HG03025 (cell line): Measurements from ENCODE around the gene PCGF5.
"Not testable (repeated sequence)": the region's sequence is repeated elsewhere in the genome, so short reads cannot be mapped to it uniquely, and the experiment has no call there.

Experiments used
- ATAC-seq: cut with Tn5 transposase; IDR thresholded peaks from one replicate; pipeline ENCODE4 v1.9.1; 2021; ENCODE audit warnings: mild to moderate bottlenecking, moderate library complexity; ENCODE audit not compliant: unreplicated experiment, low FRiP score

PCGF5 gene

DNA sequence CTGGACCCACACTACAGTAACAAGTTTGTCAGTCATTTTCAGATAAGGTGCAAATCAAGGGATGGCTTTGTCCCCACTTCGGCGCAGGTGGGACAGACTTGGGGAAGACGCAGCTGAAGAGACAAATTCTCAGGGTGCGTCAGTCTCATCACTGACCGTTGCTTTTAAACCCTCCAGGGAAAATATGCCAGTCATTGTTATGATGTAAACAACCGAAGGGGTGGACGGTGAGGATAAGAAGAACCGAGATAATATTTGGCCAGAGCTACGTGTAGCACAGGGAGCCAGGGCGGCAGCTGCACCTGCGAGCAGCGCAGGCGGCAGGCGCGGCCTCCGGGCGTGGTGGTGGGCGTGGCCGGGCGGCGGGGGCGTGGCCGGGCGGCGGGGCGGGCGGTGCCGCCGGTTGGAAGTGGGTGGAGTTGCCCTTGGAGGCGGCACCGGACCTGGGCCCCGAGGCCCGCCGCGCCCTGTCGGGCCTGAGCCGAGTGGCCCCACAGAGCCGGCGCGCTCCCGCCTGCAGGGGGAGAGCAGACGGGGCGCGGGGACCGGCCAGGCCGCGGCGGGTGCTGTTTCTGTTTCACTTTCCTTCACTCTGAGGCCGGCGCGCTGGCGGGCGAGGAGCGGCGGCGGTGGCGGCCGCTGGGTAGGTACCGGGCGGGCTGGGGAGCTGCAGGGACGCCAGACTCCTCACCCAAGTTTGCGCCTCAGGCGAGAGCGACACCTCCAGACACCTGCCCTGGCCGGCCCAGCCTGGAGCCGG is at the start of gene PCGF5:
Gene PCGF5, plus strand, starts transcription at position 470 of the 760 bp plus-strand sequence. CDS start 2,209 bp downstream, outside the sequence.
- ATAC-seq, result peak; percentile 91

DNA sequence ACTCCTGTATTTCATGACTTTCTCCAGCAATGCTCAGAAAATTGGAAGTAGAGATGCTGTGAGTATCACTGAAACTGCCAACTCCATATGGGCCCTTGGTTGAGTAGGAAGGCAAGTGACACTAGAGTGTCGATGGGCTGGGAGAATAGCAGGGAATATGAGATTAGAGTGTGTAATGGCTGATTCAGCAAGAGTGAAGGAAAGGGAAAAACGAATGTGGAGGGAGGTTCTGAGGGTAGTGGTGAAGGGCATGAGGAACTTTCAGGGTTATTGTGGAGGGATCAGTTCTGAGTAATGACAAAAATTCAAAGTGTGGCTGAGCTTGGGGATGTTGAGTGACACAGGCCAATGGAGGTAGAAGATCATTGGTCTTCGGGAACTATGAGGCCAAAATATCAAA is 49.0 kb upstream of the PCGF5 start:
- ATAC-seq, result no peak

- no peak for ATAC-seq
Measured at GRCh38 chr10:91172348-91172747, 48.1 kb upstream of the PCGF5 start.

GRCh38 chr10:91185239-91185875 is 35.1 kb upstream of the PCGF5 start:
- no peak for ATAC-seq

DNA sequence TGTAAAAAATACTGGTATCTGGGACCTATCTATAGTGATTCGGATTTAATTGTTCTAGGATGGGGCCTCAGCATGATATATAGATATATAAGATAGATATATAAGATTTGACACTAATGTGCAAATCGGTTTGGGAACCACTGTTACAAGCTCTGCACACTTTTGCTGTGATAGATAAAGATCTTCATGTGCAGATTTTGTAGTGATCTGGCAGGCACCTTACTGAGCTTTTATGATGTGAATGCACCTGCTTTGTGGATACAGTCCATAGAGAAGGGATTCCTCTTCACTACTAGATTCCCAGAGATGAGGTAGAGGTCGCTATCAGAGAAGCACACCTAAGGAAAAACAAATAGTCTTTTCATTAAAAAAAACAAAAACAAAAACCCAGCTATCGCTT is 33.3 kb upstream of the PCGF5 start:
- no peak for ATAC-seq

DNA sequence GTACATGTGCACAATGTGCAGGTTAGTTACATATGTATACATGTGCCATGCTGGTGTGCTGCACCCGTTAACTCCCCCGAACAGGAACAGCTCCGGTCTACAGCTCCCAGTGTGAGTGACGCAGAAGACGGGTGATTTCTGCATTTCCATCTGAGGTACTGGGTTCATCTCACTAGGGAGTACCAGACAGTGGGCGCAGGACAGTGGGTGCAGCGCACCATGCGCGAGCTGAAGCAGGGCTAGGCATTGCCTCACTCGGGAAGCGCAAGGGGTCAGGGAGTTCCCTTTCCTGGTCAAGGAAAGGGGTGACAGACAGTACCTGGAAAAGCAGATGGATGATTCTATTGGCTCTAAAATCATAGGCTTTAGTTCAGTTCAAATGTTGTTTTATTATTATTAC is 32.5 kb upstream of the PCGF5 start:
- not testable (repeated sequence) for ATAC-seq

DNA sequence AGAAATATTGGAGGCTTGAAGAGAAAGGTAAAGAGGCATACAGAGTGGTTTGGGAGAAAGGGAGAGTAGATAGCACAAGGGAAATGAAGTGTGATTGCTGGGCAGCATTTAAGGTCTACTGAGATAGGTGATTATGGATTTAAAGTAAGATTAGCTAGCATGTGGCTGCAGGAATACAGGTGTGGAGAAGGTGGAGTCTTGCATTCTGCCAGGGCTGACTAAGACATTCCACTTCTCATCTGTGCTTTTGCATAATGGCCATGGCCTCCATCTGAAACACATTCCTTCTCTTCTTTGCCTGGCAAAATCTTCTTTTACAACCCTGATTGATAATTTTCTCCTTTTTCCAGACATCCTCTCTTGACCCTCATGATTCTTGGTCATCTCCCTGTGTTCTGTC is 31.6 kb upstream of the PCGF5 start:
- no peak for ATAC-seq

DNA sequence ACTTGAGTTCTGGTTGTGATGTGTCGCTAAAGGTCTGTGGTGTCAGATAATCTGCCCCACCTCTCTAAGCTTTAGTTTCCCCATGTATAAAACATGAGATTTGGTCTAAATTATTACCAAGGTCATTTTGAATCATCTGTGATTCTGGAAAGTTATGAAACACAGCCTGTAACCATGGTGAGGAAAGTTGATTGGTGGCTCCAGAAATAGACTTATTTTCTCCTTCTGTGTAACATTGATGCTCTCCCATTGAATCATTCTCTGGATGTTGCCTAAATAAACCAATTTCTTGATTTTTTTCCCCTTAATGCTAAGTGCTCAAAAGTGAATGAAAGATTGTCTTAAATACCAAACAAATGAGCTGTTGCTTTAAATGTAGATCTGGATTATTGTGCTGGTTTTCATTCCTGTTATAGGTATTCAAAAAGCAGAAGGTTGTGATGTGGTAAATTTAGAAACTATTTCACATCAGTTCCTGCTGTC is 30.0 kb upstream of the PCGF5 start:
- no peak for ATAC-seq

DNA sequence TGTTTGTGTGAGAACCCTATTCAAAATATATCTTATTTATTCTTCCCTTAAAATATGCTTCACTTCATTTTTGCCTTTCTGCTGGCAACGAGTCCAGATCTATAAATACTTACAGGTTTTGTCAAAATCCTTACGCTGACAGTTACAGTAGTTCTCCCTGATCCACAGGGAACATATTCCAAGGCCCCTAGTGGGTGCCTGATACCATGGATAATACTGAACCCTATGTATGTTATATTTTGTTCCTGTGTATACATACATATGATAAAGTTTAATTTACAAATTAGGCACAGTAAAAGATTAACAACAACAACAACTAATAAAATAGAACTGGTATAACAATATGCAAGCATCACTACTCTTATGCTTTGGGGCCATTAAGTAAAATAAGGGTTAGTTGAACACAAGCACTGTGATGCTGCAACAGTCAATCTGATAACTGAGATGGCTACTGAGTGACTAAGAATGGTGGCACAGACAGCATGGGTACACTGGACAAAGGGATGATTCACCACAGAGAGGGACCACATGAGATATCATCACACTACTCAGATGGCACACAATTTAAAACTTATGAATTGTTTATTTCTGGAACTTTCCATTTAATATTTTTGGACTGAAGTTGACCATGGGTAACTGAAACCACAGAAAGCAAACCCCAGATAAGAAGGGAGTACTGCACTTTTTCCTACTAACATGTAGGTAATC is 29.4 kb upstream of the PCGF5 start:
- ATAC-seq, result no peak

- no peak for ATAC-seq
Measured at GRCh38 chr10:91191584-91191919, 28.9 kb upstream of the PCGF5 start.

DNA sequence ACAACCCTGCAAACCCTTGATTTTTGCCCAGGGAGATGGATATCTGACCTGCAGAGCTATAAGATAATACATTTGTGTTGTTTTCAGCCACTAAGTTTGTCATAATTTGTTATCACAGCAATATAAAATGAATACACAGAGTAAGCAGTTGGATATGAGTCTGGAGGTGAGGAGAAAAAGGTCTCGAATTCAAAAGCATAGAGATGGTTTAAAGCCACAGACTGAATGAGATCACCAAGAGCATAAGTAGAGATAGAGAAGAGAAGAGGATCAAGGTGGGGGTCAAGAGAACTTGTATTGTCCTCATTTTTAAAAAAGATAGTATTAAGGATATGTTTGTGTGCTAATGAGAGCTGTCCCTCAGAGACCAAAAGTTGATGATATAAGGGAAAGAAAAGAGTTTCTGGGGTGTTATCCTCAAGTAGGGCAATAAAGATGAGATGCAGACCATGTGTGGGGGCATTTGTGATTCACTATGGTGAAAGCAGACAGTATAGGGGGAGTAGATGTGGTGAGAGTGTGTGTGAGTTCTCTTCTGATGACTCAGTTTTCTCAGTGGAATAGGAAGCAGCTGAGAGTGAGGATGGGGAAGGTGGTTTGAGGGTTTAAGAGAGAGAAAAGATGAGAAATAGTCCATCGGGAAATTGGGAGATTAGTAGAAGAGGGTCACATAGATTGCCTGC is 25.8 kb upstream of the PCGF5 start:
- ATAC-seq, result no peak

DNA sequence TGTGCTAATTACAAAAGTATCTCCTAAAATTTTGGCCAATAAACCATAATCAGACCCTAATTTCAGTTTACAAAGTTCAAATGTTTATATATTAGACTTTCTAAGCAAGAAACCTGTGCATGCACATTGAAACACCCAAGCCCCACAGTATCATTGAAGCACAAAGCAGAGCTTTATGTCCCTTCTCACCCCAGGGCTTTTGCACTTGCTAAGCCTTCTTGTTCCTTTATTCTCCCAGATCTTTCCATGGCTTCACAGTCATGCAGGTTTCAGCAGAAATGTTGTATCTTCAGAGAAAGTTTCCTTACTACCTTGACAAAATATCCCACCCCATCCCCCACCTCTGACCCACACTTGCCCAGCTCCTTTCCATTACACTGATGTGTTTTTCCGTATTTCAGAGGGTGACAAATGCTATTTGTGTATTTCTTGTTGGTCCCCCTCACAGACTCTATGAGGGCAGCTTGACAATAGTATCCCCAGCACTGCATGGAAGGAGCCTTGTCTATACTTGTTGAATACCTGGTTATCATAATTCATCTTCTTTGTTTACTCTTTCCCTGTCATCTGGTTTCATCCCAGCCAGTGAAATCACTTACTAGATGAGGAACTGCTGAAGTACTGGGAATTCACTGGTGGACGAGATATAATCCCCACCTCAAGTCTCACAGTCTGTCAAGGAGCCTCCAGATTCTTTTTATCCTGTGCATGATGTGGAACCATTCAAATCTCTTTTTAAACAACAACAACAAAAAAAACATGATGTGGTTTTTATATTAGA is 24.0 kb upstream of the PCGF5 start:
- no peak for ATAC-seq

DNA sequence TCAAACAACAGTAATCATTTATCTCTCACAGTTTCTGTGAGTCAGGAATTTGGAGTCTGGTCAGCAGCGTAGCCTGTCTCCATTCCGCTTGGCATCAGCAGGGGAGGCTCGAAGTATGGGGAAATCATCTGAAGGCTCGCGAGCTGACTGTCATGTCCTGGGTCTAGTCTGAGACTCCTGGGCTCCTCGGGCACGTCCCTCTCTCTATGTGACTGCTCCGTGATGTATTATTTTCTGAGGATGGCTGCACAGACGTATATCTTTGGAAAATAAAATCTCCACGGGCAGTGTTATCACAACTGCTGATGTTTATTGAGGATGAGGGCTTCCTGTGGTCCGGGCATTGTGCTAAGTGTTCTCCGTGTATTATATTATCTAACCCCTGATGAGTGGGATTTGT is 23.3 kb upstream of the PCGF5 start:
- no peak for ATAC-seq

- ATAC-seq, result peak; percentile 74
Measured at GRCh38 chr10:91198781-91199180, 21.7 kb upstream of the PCGF5 start.

- ATAC-seq, result no peak
Measured at GRCh38 chr10:91200314-91201212, 19.9 kb upstream of the PCGF5 start.

DNA sequence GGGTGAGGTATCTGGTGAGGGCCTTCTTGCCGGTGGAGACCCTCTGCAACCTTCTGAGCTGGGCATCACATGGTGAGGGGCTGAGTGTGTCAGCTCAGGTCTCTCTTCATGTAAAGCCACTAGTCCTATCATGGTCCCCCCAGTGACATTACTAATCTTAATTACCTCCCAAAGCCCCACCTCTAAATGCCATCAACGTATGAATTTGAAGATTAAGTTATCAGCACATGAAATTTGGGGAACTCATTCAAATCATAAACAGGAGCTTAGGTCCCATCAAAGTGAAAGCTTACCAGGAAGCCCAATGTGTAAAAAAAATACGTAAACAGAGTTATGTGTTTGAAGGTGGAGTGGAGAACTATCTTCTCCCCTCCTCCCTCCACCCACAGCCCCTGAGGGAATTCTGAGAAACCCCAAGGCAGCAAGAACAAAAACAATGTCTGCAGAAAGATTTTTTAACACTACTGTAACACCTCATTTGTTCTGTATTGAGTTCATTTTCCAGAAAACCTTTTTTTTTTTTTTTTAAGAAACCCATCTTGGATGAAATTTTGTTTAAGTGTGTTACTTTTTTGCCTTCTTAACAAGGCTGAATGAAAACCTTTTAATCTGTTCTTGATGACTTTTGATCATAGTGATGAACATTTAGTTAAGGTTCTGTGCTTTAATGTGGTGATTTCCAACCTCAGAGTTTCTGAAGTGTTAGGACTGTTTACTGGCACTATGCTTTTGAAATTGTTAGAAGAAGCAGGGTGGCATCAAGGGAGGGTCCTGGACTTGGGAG is 19.1 kb upstream of the PCGF5 start:
- no peak for ATAC-seq

- no peak for ATAC-seq
Measured at GRCh38 chr10:91206427-91206826, 14.0 kb upstream of the PCGF5 start.

DNA sequence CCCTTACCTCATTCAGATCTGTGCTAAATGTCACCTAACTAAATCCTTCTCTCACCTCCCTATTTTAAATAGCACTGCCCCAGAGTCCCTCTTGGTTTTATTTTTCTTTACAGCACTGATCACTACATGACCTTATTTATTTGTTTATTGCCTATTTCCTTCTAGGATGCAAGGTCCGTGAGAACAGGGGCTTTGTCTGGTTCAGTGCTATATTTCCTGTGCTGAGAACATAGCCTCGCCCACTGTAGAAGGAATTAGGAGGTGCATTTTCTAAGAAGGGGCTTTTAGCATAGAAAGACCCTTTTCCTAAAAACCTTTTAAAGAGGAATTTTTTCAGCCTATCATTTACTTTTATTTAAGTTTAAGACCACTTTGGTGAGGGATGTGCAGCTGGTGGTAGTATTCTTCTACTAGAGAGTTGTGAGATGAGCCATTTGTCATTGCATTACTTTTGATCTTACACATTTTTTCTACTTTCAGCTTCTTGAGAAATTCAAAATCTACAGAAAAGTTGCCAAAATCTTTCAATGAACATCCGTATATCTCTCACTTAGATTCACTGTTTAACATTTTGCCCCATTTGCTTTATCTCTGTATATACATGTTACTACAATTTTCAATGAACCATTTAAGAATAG is 13.5 kb upstream of the PCGF5 start:
- ATAC-seq, result no peak
